Stimulated activated effector memory CD8-positive, alpha-beta T cell treated with anti-CD3 and anti-CD28 coated beads, Interleukin-12 subunit alpha, Interleukin-12 subunit beta, amount 100 ng/mL, for 72 hours (primary cell): ENCODE results near the gene PTPRE.

Source experiments
- ATAC-seq: fragments of 150-1000 bp; cut with Tn5 transposase; 2 replicates; pipeline ENCODE4 v1.10.0; 2021
- DNase-seq, 2 donors: peaks; one replicate each; pipeline ENCODE4 v3.0.0; 2021 to 2022; ENCODE audit warnings: low spot score in 2 of 2
- H3K27ac Mint-ChIP-seq: one replicate; pipeline ENCODE4 v1.8.0; 2022; ENCODE audit warnings: mild to moderate bottlenecking, mixed read lengths
- H3K36me3 Mint-ChIP-seq: one replicate; pipeline ENCODE4 v1.8.0; 2022; ENCODE audit warnings: mild to moderate bottlenecking, mixed read lengths
- H3K4me1 Mint-ChIP-seq: one replicate; pipeline ENCODE4 v1.8.0; 2022; ENCODE audit warnings: mixed read lengths
- H3K4me3 Mint-ChIP-seq: one replicate; pipeline ENCODE4 v1.8.0; 2022; ENCODE audit warnings: mild to moderate bottlenecking, mixed read lengths
- H3K9me3 Mint-ChIP-seq: one replicate; pipeline ENCODE4 v1.8.0; 2022; ENCODE audit warnings: mixed read lengths

PTPRE gene

DNA sequence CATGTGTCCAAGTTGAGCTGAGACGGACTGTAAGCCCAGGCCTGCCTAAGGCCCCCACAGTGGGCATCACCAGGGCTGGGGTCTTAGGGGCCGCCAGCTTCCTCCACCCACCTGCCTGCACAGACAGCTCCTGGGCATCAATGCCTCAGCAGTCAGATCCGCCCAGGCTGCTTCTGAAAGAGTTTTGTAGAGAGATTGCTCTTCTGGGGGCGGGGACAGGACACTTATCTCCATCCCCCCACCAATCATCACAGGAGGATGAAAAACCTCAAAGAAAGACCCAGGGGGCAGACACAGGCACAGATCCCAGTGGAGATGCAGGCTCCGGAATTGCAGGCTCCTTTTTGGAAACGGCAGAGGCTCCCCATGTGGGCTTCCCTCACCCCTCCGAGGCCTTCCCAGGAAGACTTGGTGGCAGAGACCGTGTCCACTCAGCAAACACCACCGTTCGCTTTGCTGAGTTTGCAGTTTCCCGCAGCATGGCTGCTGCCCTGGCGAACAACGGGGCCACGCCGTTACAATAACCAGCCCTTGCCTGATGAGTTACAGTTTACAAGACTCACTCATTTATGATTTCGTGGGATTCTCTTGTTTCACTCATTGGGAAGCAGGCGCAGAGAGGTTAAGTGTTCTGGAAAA, 122.9 kb downstream of the PTPRE start:
- Mint-ChIP-seq H3K9me3 (no peaks in the 10 kb centered on the region), H3K36me3 (no peaks in the 10 kb centered on the region), H3K27ac (no peak overlapping the region), H3K4me3 (no peak overlapping the region), H3K4me1 (peaks cover 38% of the 10 kb centered on the region)
- DNase-seq = no peak
- ATAC-seq = no peak

DNA sequence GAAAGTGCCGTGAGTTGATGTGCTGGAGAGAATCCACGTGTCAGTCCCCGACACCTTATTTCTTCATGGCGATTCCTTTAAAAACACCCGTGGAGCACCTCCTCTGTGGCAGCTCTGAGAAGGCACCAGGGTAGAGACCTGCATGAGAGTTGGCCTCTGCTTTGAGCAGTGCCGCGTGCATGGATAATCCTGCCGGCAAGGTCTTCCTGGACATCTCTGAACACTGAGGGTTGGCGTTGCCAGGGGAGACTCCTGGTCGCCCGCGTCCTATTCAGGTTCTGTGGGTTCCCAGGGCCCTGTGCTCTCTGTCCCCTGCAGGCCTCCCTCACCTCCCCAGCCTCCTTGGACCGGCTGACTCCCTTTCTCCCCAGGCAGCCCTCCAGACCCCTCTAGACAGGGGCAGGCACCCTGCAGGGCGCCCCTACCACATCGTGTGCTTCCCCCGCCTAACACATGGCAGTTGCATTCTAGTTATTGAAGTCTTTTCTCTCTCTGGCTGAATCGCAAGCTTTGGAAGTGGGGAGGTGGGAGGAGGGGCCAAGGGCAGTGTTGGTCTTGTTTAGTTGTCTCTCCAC, 123.7 kb downstream of the PTPRE start:
- Mint-ChIP-seq H3K4me3 (no peak overlapping the region), H3K4me1 (peaks cover 41% of the 10 kb centered on the region), H3K27ac (no peak overlapping the region), H3K9me3 (no peaks in the 10 kb centered on the region), H3K36me3 (no peaks in the 10 kb centered on the region)
- ATAC-seq = no peak
- DNase-seq = no peak

DNA sequence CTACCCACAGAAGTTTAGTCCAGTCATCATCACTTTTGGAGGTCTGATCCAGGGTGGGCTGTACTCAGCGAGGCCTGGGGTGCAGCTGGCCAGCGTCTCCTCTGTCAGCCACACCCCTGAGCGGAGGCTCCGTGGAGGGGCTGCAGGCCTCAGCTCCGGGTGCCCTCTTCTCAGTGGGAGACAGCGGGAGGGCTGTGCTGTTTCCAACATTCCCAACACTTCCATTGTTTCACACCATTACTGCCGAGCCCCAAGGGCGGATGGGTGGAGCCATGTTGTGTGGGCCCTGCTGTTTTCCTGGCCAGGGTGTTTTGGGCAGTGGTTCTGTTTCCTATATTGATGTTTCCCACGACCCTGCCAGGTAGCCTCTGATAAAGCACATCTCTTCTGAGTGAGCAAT, 124.3 kb downstream of the PTPRE start:
- ATAC-seq = no peak
- Mint-ChIP-seq H3K4me3 (no peak overlapping the region), H3K9me3 (no peaks in the 10 kb centered on the region), H3K27ac (no peak overlapping the region), H3K36me3 (no peaks in the 10 kb centered on the region), H3K4me1 (peaks cover 43% of the 10 kb centered on the region)
- DNase-seq = no peak

GRCh38 chr10:128032466-128032865, 125.6 kb downstream of the PTPRE start:
- Mint-ChIP-seq H3K27ac (no peak overlapping the region), H3K4me3 (no peak overlapping the region), H3K4me1 (peaks cover 41% of the 10 kb centered on the region), H3K36me3 (no peaks in the 10 kb centered on the region), H3K9me3 (no peaks in the 10 kb centered on the region)
- no peak for DNase-seq
- ATAC-seq = no peak

- H3K4me1 Mint-ChIP-seq = peaks cover 19% of the 10 kb centered on the region
- H3K27ac Mint-ChIP-seq = peak overlapping the region; percentile 51
- no peaks in the 10 kb centered on the region for H3K36me3 Mint-ChIP-seq
- H3K9me3 Mint-ChIP-seq = no peaks in the 10 kb centered on the region
- ATAC-seq (peak; percentile 75), DNase-seq (peak; percentile 65 to 87)
- no peak overlapping the region for H3K4me3 Mint-ChIP-seq
Measured at GRCh38 chr10:128035557-128035973, 128.7 kb downstream of the PTPRE start.

- Mint-ChIP-seq H3K9me3 (no peaks in the 10 kb centered on the region), H3K36me3 (no peaks in the 10 kb centered on the region), H3K4me3 (no peak overlapping the region), H3K4me1 (peaks cover 19% of the 10 kb centered on the region), H3K27ac (peak overlapping the region; percentile 51)
- ATAC-seq = peak; percentile 48
- DNase-seq = no peak
Measured at GRCh38 chr10:128036011-128036615, 129.2 kb downstream of the PTPRE start.

DNA sequence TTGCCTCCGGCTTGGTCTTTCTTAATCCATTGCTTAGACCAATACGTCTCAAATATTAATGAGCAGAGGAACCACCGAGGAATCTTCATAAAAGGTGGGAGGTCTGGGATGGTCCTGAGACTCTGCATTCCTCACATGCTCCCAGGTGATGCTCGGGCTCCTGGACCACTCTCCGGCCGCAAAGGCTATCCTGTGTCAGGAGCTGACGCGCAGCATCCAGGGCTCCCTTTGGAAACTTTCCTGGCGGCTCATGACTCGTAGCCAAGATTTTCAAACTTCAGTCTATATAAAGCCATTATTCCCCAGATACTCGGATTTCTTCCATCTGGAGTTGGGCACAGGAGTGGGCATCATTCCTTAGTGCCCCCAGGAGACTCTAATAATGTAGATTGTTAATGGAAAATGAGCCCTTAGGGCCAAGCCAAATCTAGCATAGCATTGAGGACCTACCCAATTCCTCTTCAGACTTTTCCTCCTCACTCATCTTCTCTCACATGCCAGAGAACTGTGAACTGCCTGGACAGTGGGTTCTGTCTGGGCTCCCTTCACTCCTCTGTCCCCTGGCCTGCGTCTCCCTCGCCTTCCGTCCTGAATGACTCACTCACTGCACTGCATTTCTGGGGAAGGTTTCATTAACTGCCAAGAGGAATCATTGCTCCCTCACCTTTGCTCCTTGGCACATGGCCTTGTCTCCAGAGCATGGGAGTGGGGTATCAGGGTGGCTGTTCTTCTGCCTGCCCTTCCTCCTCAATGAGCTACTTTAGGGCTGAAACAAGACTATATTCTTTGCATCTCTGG, 130.0 kb downstream of the PTPRE start:
- ATAC-seq = no peak
- Mint-ChIP-seq H3K36me3 (no peaks in the 10 kb centered on the region), H3K4me3 (no peak overlapping the region), H3K4me1 (peaks cover 20% of the 10 kb centered on the region), H3K27ac (no peak overlapping the region), H3K9me3 (no peaks in the 10 kb centered on the region)
- no peak for DNase-seq

DNA sequence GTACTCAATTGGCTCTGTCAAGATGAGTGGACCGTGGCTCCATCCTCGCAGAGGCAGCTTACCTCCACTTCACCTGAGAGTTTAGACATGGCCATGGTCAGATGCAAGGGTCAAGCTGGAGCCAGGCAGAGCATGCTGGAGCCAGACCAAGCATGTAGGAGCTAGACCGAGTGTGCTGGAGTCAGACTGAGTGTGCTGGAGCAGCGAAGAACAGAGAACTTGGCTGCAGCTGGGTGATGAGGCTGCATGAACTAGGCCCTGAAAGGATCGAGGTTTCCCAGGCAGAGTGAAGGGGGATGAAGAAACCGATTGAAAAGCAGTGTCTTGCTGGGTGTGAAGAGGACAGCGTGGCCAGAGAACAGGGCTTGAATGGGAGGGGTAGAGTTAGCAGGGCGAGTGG, 133.2 kb downstream of the PTPRE start:
- Mint-ChIP-seq H3K9me3 (no peaks in the 10 kb centered on the region), H3K4me1 (peaks cover 29% of the 10 kb centered on the region), H3K36me3 (no peaks in the 10 kb centered on the region), H3K4me3 (no peak overlapping the region), H3K27ac (no peak overlapping the region)
- no peak for ATAC-seq
- no peak for DNase-seq

DNA sequence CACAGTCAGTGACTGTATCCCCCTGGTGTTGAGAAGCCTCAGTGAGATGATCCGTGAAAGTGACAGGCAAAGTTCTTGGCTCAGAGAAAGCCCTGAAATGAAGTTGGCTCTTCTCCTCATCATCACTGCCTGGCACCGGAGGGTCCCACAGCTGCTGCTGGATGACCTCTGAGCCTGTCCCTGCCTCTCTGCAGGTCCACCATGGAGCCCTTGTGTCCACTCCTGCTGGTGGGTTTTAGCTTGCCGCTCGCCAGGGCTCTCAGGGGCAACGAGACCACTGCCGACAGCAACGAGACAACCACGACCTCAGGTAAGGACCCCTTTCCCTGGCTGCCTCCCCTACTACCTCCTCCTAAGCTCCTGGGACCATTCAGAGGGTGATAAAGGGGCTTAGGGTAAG, 133.8 kb downstream of the PTPRE start:
- Mint-ChIP-seq H3K9me3 (no peaks in the 10 kb centered on the region), H3K27ac (no peak overlapping the region), H3K4me3 (no peak overlapping the region), H3K36me3 (no peaks in the 10 kb centered on the region), H3K4me1 (peaks cover 31% of the 10 kb centered on the region)
- DNase-seq (no peak), ATAC-seq (no peak)

GRCh38 chr10:128042131-128042610, 135.3 kb downstream of the PTPRE start:
- DNase-seq = peak in 1 of 2 donors; percentile 70
- Mint-ChIP-seq H3K9me3 (no peaks in the 10 kb centered on the region), H3K27ac (peak overlapping the region; percentile 26), H3K4me3 (peak overlapping the region; percentile 11), H3K4me1 (peaks cover 29% of the 10 kb centered on the region), H3K36me3 (no peaks in the 10 kb centered on the region)
- peak; percentile 80 for ATAC-seq

DNA sequence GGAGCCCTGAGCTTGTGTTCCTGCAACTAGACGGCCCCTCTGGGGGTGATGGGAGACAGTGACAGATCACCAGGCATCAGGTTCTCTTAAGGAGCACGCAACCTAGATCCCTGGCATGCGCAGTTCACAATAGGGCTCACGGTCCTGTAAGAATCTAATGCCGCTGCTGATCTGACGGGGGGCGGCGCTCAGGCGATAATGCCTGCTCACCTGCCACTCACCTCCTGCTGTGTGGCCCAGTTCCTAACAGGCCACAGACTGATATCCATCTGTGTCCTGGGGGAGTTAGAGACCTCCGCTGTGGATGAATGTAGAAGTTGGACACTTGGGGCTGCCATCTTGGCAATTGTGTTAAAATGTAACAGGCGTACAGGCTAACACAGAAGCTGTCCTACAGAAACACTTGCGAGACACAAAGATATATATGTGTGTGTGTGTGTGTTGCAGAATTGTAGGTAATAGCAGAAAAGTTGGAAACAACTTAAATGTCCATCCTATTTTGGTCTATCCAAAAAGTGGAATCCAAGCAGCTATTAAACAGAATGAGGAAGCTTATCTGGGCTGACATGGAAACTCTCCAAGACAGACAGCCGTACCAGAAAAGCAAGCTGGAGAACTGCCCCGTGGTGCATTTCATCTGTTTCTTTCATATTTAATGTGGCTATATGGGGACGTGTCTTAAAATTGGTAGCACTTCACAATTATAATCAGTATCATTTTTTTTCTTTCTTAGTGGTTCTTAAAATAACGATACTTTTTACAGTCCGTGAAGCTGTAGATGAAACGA, 136.5 kb downstream of the PTPRE start:
- peaks cover 28% of the 10 kb centered on the region for H3K4me1 Mint-ChIP-seq
- no peak overlapping the region for H3K4me3 Mint-ChIP-seq
- H3K9me3 Mint-ChIP-seq = no peaks in the 10 kb centered on the region
- H3K27ac Mint-ChIP-seq = peak overlapping the region; percentile 95
- ATAC-seq (no peak), DNase-seq (no peak)
- H3K36me3 Mint-ChIP-seq = peaks cover 3% of the 10 kb centered on the region

DNA sequence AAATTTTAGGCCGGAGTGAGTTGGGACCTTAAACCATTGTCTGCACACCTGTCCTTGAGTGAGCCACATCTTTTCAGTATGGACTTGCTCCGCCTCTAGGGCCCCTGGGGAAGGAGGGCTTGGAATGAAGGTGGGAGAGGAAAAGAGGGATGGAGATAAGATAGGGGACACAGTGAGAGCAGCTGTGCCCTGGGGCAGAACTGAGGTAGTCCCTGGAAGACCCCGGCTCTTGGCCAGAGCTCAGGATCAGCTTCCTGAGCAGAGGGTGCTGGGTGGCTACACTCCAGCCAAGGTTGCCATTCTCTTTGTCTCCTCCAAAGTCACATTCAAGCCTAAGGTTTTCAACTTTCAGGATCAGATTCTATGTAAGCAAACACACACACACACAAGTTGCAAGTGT, 137.3 kb downstream of the PTPRE start:
- H3K4me3 Mint-ChIP-seq = no peak overlapping the region
- ATAC-seq (no peak), DNase-seq (no peak)
- H3K27ac Mint-ChIP-seq = peak overlapping the region; percentile 95
- peaks cover 35% of the 10 kb centered on the region for H3K4me1 Mint-ChIP-seq
- no peaks in the 10 kb centered on the region for H3K9me3 Mint-ChIP-seq
- H3K36me3 Mint-ChIP-seq = peaks cover 10% of the 10 kb centered on the region

DNA sequence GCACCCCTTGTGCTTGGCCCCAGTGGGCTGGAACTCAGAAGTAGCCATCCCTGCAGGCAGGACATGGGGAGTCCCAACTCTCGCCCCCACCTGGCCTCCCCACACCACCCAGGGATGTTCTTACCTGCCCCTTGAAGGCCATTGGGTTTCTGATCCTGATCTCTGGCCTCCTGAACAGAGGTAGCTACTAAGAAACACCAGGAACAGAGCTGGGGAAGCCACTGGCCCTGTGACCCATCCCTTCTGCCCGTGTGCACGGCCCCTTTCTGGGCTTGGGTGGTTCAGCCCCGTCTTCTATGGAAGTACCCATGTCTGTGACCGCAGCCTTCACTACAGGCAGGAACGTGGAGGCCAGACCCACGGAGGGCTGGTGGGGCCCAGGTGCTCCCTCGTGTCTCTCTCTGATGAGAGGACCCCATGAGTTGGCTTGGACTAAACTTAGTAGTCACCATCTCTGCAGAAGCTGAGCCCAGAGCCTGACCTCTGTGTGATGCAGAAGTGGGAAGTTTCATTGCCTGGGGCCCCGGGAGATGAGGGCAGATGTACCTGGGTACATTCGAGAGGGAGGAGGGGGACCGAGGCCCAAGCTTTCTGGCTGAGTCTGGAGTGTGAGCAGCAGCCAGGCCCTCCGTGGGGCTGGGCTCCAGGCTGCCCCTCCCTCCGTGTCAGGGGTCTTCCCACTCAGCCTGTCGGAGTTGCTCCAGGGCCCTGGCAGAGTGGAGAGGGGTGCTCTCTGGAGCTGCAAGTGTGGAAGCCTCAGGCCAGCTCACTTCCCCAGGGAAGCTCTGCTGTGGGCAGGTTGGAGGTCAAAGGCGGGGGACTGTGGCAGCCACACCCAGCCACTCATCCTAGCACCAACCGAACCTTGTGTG, 138.3 kb downstream of the PTPRE start:
- no peak for ATAC-seq
- peaks cover 18% of the 10 kb centered on the region for H3K36me3 Mint-ChIP-seq
- peaks cover 46% of the 10 kb centered on the region for H3K4me1 Mint-ChIP-seq
- H3K4me3 Mint-ChIP-seq = peak overlapping the region; percentile 94
- no peak for DNase-seq
- H3K27ac Mint-ChIP-seq = peak overlapping the region; percentile 95
- no peaks in the 10 kb centered on the region for H3K9me3 Mint-ChIP-seq

- H3K4me1 Mint-ChIP-seq = peaks cover 51% of the 10 kb centered on the region
- H3K27ac Mint-ChIP-seq = peak overlapping the region; percentile 95
- H3K4me3 Mint-ChIP-seq = peak overlapping the region; percentile 94
- H3K36me3 Mint-ChIP-seq = peaks cover 24% of the 10 kb centered on the region
- no peak for ATAC-seq
- no peak for DNase-seq
- no peaks in the 10 kb centered on the region for H3K9me3 Mint-ChIP-seq
Measured at GRCh38 chr10:128045833-128046120, 138.9 kb downstream of the PTPRE start.
